Stomach (tissue), 9 donors: ENCODE results near the gene ASMTL. TPM values are rescaled to one million over a fixed set of nuclear protein-coding genes. Genes with fewer than 3 reads are reported as not detected.

Experiments used
- DNase-seq, 2 donors: peaks; one replicate each; pipeline versions ENCODE4 v3.0.0 to v3.0.0-alpha.2; 2013 to 2019
- H3K27ac ChIP-seq, 5 donors: fragments of 200-600 bp in 4 of 5; sonication (generic) in 4 of 5; one replicate each; pipeline ENCODE4 v1.5.1; 2013 to 2019; ENCODE audit warnings: mild to moderate bottlenecking in 1 of 5, moderate library complexity in 1 of 5
- H3K27me3 ChIP-seq, 3 donors: fragments of 200-600 bp; sonication (generic); one replicate each; pipeline ENCODE4 v1.5.1; 2017 to 2019; ENCODE audit warnings: mixed run types in 1 of 3
- H3K36me3 ChIP-seq, 4 donors: fragments of 200-600 bp; sonication (generic); 1 replicate in 3 of 4; 2 replicates in 1 of 4; pipeline ENCODE4 v1.5.1; 2016 to 2019
- H3K4me1 ChIP-seq, 4 donors: fragments of 200-600 bp; sonication (generic); one replicate each; pipeline ENCODE4 v1.5.1; 2016 to 2019
- H3K4me3 ChIP-seq, 4 donors: fragments of 200-600 bp; sonication (generic) in 3 of 4; one replicate each; pipeline ENCODE4 v1.5.1; 2016 to 2019; ENCODE audit warnings: mild to moderate bottlenecking in 1 of 4
- H3K9me3 ChIP-seq, 4 donors: fragments of 200-600 bp; sonication (generic); one replicate each; pipeline ENCODE4 v1.5.1; 2016 to 2019
- CTCF ChIP-seq, 7 experiments: fragments of 450-650 bp in 4 of 7; fragments of 200-600 bp in 3 of 7; sonication (generic) in 3 of 7; IDR thresholded peaks; one replicate each; pipeline ENCODE4 v1.5.1; 2016 to 2019; ENCODE audit warnings: antibody characterized with exemption in 7 of 7, control low read depth in 2 of 7, mild to moderate bottlenecking in 1 of 7
- EP300 ChIP-seq: sonication (generic); formaldehyde crosslinking; IDR thresholded peaks from one replicate; pipeline ENCODE4 v1.6.1; 2017; ENCODE audit warnings: antibody characterized with exemption
- POLR2A ChIP-seq, 4 donors: fragments of 450-650 bp; IDR thresholded peaks; one replicate each; pipeline ENCODE4 v1.6.1; 2016; ENCODE audit warnings: antibody characterized with exemption in 4 of 4, control low read depth in 2 of 4, mild to moderate bottlenecking in 1 of 4, moderate library complexity in 1 of 4
- POLR2AphosphoS5 ChIP-seq, 3 donors: sonication (generic); formaldehyde crosslinking; IDR thresholded peaks; one replicate each; pipeline ENCODE4 v1.6.1; 2016; ENCODE audit warnings: antibody characterized with exemption in 3 of 3
- WGBS, 5 donors: extraction: QIAGEN DNeasy Blood & Tissue Kit in 3 of 5; methylation state at CpG; one replicate each; pipeline versions ENCODE4 v1.1.5 to v1.1.7; 2013 to 2018; 5-methylcytosine and 5-hydroxymethylcytosine counted together
- intact Hi-C: fragments of 100-400 bp; cut with DNase I; formaldehyde crosslinking; loops from one replicate; pipeline ENCODE4 v1.15.1; 2023; ENCODE audit warnings: low total_unique reads
- polyA plus RNA-seq, 3 donors: library from polyadenylated mRNA; stranded (reverse); fragments of 200-250 nt; gene quantifications; one replicate each; pipeline ENCODE4 v1.2.3, GENCODE V29; 2013
- total RNA-seq, 5 donors: library from RNA; depleted of rRNA; stranded (reverse); fragments of >200 nt; gene quantifications; one replicate each; pipeline versions ENCODE4 v1.1.0 to v1.2.3, GENCODE V29; 2014 to 2016
- donor health status: healthy with polysubstance abuse.
- donor health status: Bipolar disorder and iron deficiency.
- donor health status: healthy.

ASMTL gene
- total and polyA plus RNA-seq, 8 donors, result 5.8 to 45.8 (median 17.9) TPM

- WGBS, 5 donors, result 0 to 1% (median 0%) methylated on average over 31 to 90 of the region's 90 CpGs; no CpG with 5 or more reads in 1 of the 5 donors
- H3K9me3 ChIP-seq, result no peaks in the 10 kb centered on the region
Observed at GRCh38 chrX:1391707-1392375, 60.9 kb downstream of the ASMTL start, which contains the start of gene SLC25A6. Gene SLC25A6, minus strand, starts transcription at chrX:1392113. Its CDS starts 104 bp downstream, at chrX:1392009.

GRCh38 chrX:1391370-1391706 is 61.4 kb downstream of the ASMTL start:
- peak overlapping the region; percentile 97 to 100 (median 99) for H3K27ac ChIP-seq
- H3K4me1 ChIP-seq, result peaks cover 33 to 67% (median 51%) of the 10 kb centered on the region in 4 donors
- H3K36me3 ChIP-seq, result peaks cover 42 to 51% (median 48%) of the 10 kb centered on the region in 4 donors
- peak in 1 of 3 donors; percentile 90 for TF ChIP-seq POLR2AphosphoS5 (IDR thresholded peaks at IDR 0.05)
- TF ChIP-seq CTCF (IDR thresholded peaks at IDR 0.05), result no peak
- TF ChIP-seq EP300, result no peak
- TF ChIP-seq POLR2A (IDR thresholded peaks at IDR 0.05), result no peak
- 0 to 1% (median 0%) methylated on average over 3 to 19 of the region's 19 CpGs for WGBS, 5 donors
- intact Hi-C loops, result loop anchor here (10.0 kb wide), 1 partner anchor 63 kb away; the partner anchor contains the start of gene ASMTL
- H3K4me3 ChIP-seq, result peak overlapping the region; percentile 92 to 100 (median 96)
- peak in 1 of 2 donors; percentile 97 for DNase-seq
- no peaks in the 10 kb centered on the region for H3K9me3 ChIP-seq
- no peaks in the 10 kb centered on the region for H3K27me3 ChIP-seq

More at GRCh38 chrX:1391707-1392375, 60.9 kb downstream of the ASMTL start, which contains the start of gene SLC25A6:
- DNase-seq, result peak; percentile 99 to 100
- Histone ChIP-seq H3K4me3 (peak within 1 kb of the TSS; percentile 92 to 100 (median 96)), H3K27ac (peak within 1 kb of the TSS; percentile 97 to 100 (median 99)), H3K36me3 (peaks cover 37 to 51% (median 48%) of the 10 kb centered on the region in 4 donors), H3K27me3 (no peaks in the 10 kb centered on the region), H3K4me1 (peaks cover 33 to 67% (median 51%) of the 10 kb centered on the region in 4 donors)
- TF ChIP-seq CTCF (IDR thresholded peaks at IDR 0.05) (peak in 2 of 7 experiments; percentile 16 to 17), POLR2A (IDR thresholded peaks at IDR 0.05) (peak in 1 of 4 donors; percentile 32), EP300 (no peak), POLR2AphosphoS5 (IDR thresholded peaks at IDR 0.05) (peak; percentile 81 to 84 (median 82))
- intact Hi-C loops, result loop anchor here (10.0 kb wide), 1 partner anchor 63 kb away; the partner anchor contains the start of gene ASMTL

GRCh38 chrX:1390621-1391369 is 61.9 kb downstream of the ASMTL start:
- H3K4me1 ChIP-seq, result peaks cover 33 to 67% (median 51%) of the 10 kb centered on the region in 4 donors
- peak overlapping the region; percentile 92 to 100 (median 96) for H3K4me3 ChIP-seq
- no peaks in the 10 kb centered on the region for H3K27me3 ChIP-seq
- H3K36me3 ChIP-seq, result peaks cover 48 to 54% (median 52%) of the 10 kb centered on the region in 4 donors
- intact Hi-C loops, result loop anchor here (10.0 kb wide), 1 partner anchor 64 kb away; the partner anchor contains the start of gene ASMTL
- peak in 1 of 2 donors; percentile 25 for DNase-seq
- TF ChIP-seq EP300 (no peak), POLR2AphosphoS5 (IDR thresholded peaks at IDR 0.05) (no peak), CTCF (IDR thresholded peaks at IDR 0.05) (no peak), POLR2A (IDR thresholded peaks at IDR 0.05) (no peak)
- peak overlapping the region; percentile 97 to 100 (median 99) for H3K27ac ChIP-seq
- no peaks in the 10 kb centered on the region for H3K9me3 ChIP-seq
- 41 to 52% (median 44%) methylated on average over 29 to 30 of the region's 30 CpGs for WGBS, 5 donors

- intact Hi-C loops, result loop anchor here (10.0 kb wide), 1 partner anchor 65 kb away; the partner anchor contains the start of gene ASMTL
- no peaks in the 10 kb centered on the region for H3K9me3 ChIP-seq
- H3K27ac ChIP-seq, result no peak overlapping the region
- H3K4me3 ChIP-seq, result peak overlapping the region in 2 of 4 donors; percentile 92 to 98
- no peaks in the 10 kb centered on the region for H3K27me3 ChIP-seq
- H3K36me3 ChIP-seq, result peaks cover 56 to 60% (median 60%) of the 10 kb centered on the region in 4 donors
- no peak for DNase-seq
- TF ChIP-seq POLR2AphosphoS5 (IDR thresholded peaks at IDR 0.05), result no peak
- no peak for TF ChIP-seq CTCF (IDR thresholded peaks at IDR 0.05)
- no peak for TF ChIP-seq POLR2A (IDR thresholded peaks at IDR 0.05)
- TF ChIP-seq EP300, result no peak
- peaks cover 33 to 63% (median 51%) of the 10 kb centered on the region in 4 donors for H3K4me1 ChIP-seq
- 83 to 93% (median 84%) methylated on average over 10 of the region's 10 CpGs for WGBS, 5 donors
Observed at GRCh38 chrX:1389993-1390285, 62.8 kb downstream of the ASMTL start.
